Common myeloid progenitor, CD34-positive (primary cell): ENCODE data around the gene KCNQ5.

Experiments used
- CTCF ChIA-PET: fragments of 350-600 bp; sonication (Branson Sonifier 250); formaldehyde crosslinking; loops from one replicate; lab custom pipeline; 2021; ENCODE audit warnings: antibody characterized with exemption; lab: Charles Lee
- POLR2A ChIA-PET: fragments of 350-600 bp; sonication (Branson Sonifier 250); formaldehyde crosslinking; loops from one replicate; lab custom pipeline; 2021; ENCODE audit warnings: antibody characterized with exemption; lab: Charles Lee
- DNase-seq, 3 donors: peaks; one replicate each; pipeline versions ENCODE4 v3.0.0 to v3.0.0-alpha.2; 2013
- H3K27ac ChIP-seq, 2 experiments: 1 replicate in 1 of 2; 2 replicates in 1 of 2; pipeline ENCODE4 v1.7.0; 2013; ENCODE audit warnings: inconsistent platforms in 2 of 2, low read length in 2 of 2, mild to moderate bottlenecking in 2 of 2, low read depth in 1 of 2, moderate library complexity in 1 of 2; ENCODE audit not compliant: severe bottlenecking in 2 of 2, insufficient read depth in 1 of 2, poor library complexity in 1 of 2
- H3K27me3 ChIP-seq, 5 experiments: replicated peaks in 2 of 5; 1 replicate in 3 of 5; 2 replicates in 2 of 5; pipeline versions ENCODE4 v1.6.1 to v1.7.0; 2013; ENCODE audit warnings: low read length in 4 of 5, mild to moderate bottlenecking in 2 of 5, moderate library complexity in 2 of 5, inconsistent platforms in 1 of 5; ENCODE audit not compliant: insufficient read depth in 5 of 5, control insufficient read depth in 4 of 5
- H3K36me3 ChIP-seq, 4 experiments: 1 replicate in 2 of 4; 2 replicates in 2 of 4; pipeline versions ENCODE4 v1.6.1 to v1.7.0; 2013; ENCODE audit warnings: low read length in 3 of 4, control low read depth in 1 of 4, mild to moderate bottlenecking in 1 of 4; ENCODE audit not compliant: control insufficient read depth in 4 of 4, insufficient read depth in 4 of 4
- H3K4me1 ChIP-seq, 4 experiments: 1 replicate in 3 of 4; 2 replicates in 1 of 4; pipeline versions ENCODE4 v1.6.1 to v1.7.1; 2013; ENCODE audit warnings: low read length in 3 of 4, mild to moderate bottlenecking in 3 of 4, control low read depth in 1 of 4, inconsistent platforms in 1 of 4, moderate library complexity in 1 of 4; ENCODE audit not compliant: control insufficient read depth in 4 of 4, insufficient read depth in 4 of 4; ENCODE audit errors: control extremely low read depth in 1 of 4
- H3K4me3 ChIP-seq, 7 experiments: 1 replicate in 4 of 7; 2 replicates in 3 of 7; pipeline versions ENCODE4 v1.5.1 to v1.7.0; 2013; ENCODE audit warnings: mild to moderate bottlenecking in 7 of 7, low read length in 6 of 7, moderate library complexity in 6 of 7, inconsistent platforms in 2 of 7, low read depth in 2 of 7, control low read depth in 1 of 7; ENCODE audit not compliant: insufficient read depth in 4 of 7, control insufficient read depth in 1 of 7; ENCODE audit errors: extremely low read depth in 1 of 7
- H3K9me3 ChIP-seq, 5 experiments: 1 replicate in 4 of 5; 2 replicates in 1 of 5; pipeline versions ENCODE4 v1.6.1 to v1.7.1; 2013; ENCODE audit warnings: low read length in 4 of 5, mild to moderate bottlenecking in 2 of 5, inconsistent platforms in 1 of 5, low read depth in 1 of 5, moderate library complexity in 1 of 5; ENCODE audit not compliant: control insufficient read depth in 4 of 5, insufficient read depth in 2 of 5; ENCODE audit errors: control extremely low read depth in 1 of 5
- WGBS: methylation state at CpG from one replicate; pipeline ENCODE4 v1.1.5; 2013; ENCODE audit not compliant: insufficient coverage; 5-methylcytosine and 5-hydroxymethylcytosine counted together

The KCNQ5 gene

GRCh38 chr6:72925136-72925535 lies 303.3 kb downstream of the KCNQ5 start:
- POLR2A ChIA-PET, result no interaction called here
- CTCF ChIA-PET, result no interaction called here
- no peaks in the 10 kb centered on the region for H3K9me3 ChIP-seq
- H3K36me3 ChIP-seq, result peaks cover 0 to 4% (median 0%) of the 10 kb centered on the region in 4 experiments
- H3K4me1 ChIP-seq, result no peaks in the 10 kb centered on the region
- DNase-seq, result no peak
- H3K27me3 ChIP-seq, result no peaks in the 10 kb centered on the region
- H3K4me3 ChIP-seq, result no peak overlapping the region
- no peak overlapping the region for H3K27ac ChIP-seq

GRCh38 chr6:72930556-72931132 lies 308.8 kb downstream of the KCNQ5 start:
- Histone ChIP-seq H3K36me3 (peaks cover 0 to 4% (median 0%) of the 10 kb centered on the region in 4 experiments), H3K27ac (no peak overlapping the region), H3K4me1 (no peaks in the 10 kb centered on the region), H3K4me3 (no peak overlapping the region), H3K27me3 (no peaks in the 10 kb centered on the region), H3K9me3 (no peaks in the 10 kb centered on the region)
- POLR2A ChIA-PET, result no interaction called here
- CTCF ChIA-PET, result no interaction called here
- no peak for DNase-seq
- WGBS, result 100% methylated on average over 1 of the region's 5 CpGs

GRCh38 chr6:72931325-72931887 lies 309.5 kb downstream of the KCNQ5 start:
- Histone ChIP-seq H3K4me1 (no peaks in the 10 kb centered on the region), H3K27me3 (no peaks in the 10 kb centered on the region), H3K27ac (no peak overlapping the region), H3K36me3 (no peaks in the 10 kb centered on the region), H3K4me3 (no peak overlapping the region), H3K9me3 (no peaks in the 10 kb centered on the region)
- POLR2A ChIA-PET, result no interaction called here
- CTCF ChIA-PET, result no interaction called here
- no peak for DNase-seq
- WGBS, result 96% methylated on average over 4 of the region's 4 CpGs

- Histone ChIP-seq H3K27me3 (no peaks in the 10 kb centered on the region), H3K4me3 (no peak overlapping the region), H3K9me3 (no peaks in the 10 kb centered on the region), H3K27ac (no peak overlapping the region), H3K4me1 (no peaks in the 10 kb centered on the region), H3K36me3 (no peaks in the 10 kb centered on the region)
- WGBS, result 100% methylated on average over 1 of the region's 4 CpGs
- ChIA-PET POLR2A (interaction anchor here (0.5 kb wide), 1 partner anchor 191 kb away, joined by 3 read pairs; no protein-coding TSS in a partner anchor), CTCF (interaction anchor here (1.1 kb wide), 1 partner anchor 10 kb away, joined by 3 read pairs; no protein-coding TSS in a partner anchor)
- DNase-seq, result no peak
Measured at GRCh38 chr6:72933233-72933632, 311.4 kb downstream of the KCNQ5 start.

- ChIA-PET CTCF (no interaction called here), POLR2A (no interaction called here)
- Histone ChIP-seq H3K4me1 (no peaks in the 10 kb centered on the region), H3K36me3 (no peaks in the 10 kb centered on the region), H3K27ac (no peak overlapping the region), H3K4me3 (no peak overlapping the region), H3K9me3 (no peaks in the 10 kb centered on the region), H3K27me3 (no peaks in the 10 kb centered on the region)
- 100% methylated on average over 1 of the region's 4 CpGs for WGBS
- DNase-seq, result no peak
Measured at GRCh38 chr6:72936766-72937559, 315.1 kb downstream of the KCNQ5 start.

GRCh38 chr6:72938104-72938503 lies 316.2 kb downstream of the KCNQ5 start:
- POLR2A ChIA-PET, result no interaction called here

GRCh38 chr6:72939004-72939403 lies 317.1 kb downstream of the KCNQ5 start:
- no peaks in the 10 kb centered on the region for H3K4me1 ChIP-seq
- DNase-seq, result no peak
- ChIA-PET POLR2A (no interaction called here), CTCF (no interaction called here)
- no peaks in the 10 kb centered on the region for H3K9me3 ChIP-seq
- 98% methylated on average over 8 of the region's 8 CpGs for WGBS
- H3K27ac ChIP-seq, result no peak overlapping the region
- no peaks in the 10 kb centered on the region for H3K27me3 ChIP-seq
- no peak overlapping the region for H3K4me3 ChIP-seq
- H3K36me3 ChIP-seq, result no peaks in the 10 kb centered on the region

More at GRCh38 chr6:72938104-72938503, 316.2 kb downstream of the KCNQ5 start:
- Histone ChIP-seq H3K27ac (no peak overlapping the region), H3K9me3 (no peaks in the 10 kb centered on the region), H3K4me1 (no peaks in the 10 kb centered on the region), H3K36me3 (no peaks in the 10 kb centered on the region), H3K4me3 (no peak overlapping the region), H3K27me3 (no peaks in the 10 kb centered on the region)
- CTCF ChIA-PET, result no interaction called here
- DNase-seq, result no peak
- 100% methylated on average over 1 of the region's 3 CpGs for WGBS
